ENCODE data around the gene CYP46A1. TPM values are rescaled to one million over a fixed set of nuclear protein-coding genes. Genes with fewer than 3 reads are reported as not detected.

Gene CYP46A1
- total and polyA plus RNA-seq, 2 donors (not counting 1 experiment from before 2014, with no cell fraction given) = 0.27 to 0.28 TPM

- no peak overlapping the region for H3K4me2 ChIP-seq (replicated peaks; ENCODE audit: low read depth, low read length, poor library complexity, severe bottlenecking)
- no peaks in the 10 kb centered on the region for H3K79me2 ChIP-seq (ENCODE audit: control insufficient read depth, insufficient read depth, low read length)
- H3K27ac ChIP-seq (ENCODE audit: low read length in 2 of 2) = no peak overlapping the region
- DNase-seq = no peak
- H3K9ac ChIP-seq (ENCODE audit: low read length) = no peak overlapping the region
- H3K9me3 Mint-ChIP-seq (ENCODE audit: insufficient read depth) = no peaks in the 10 kb centered on the region
- no peak overlapping the region for H2AFZ ChIP-seq (ENCODE audit: insufficient read depth, low read depth, low read length, poor library complexity, severe bottlenecking)
- H3K36me3 ChIP-seq (replicated peaks in 1 of 2; ENCODE audit: control extremely low read depth in 1 of 2, control insufficient read depth in 1 of 2, extremely low read depth in 1 of 2, insufficient read depth in 2 of 2, low read length in 1 of 2) = no peaks in the 10 kb centered on the region
- no peaks in the 10 kb centered on the region for H4K20me1 ChIP-seq (ENCODE audit: control insufficient read depth, insufficient read depth, low read length, poor library complexity, severe bottlenecking)
- peaks cover 0 to 42% (median 3%) of the 10 kb centered on the region in 4 experiments for H3K27me3 ChIP-seq (replicated peaks in 1 of 4; ENCODE audit: control extremely low read depth in 1 of 4, control insufficient read depth in 3 of 4, insufficient read depth in 4 of 4, low read length in 3 of 4)
- 80% methylated on average over 20 of the region's 24 CpGs for WGBS (ENCODE audit: insufficient coverage)
- CTCF ChIA-PET = no interaction called here
- intact Hi-C loops (cut with micrococcal nuclease) = no loop called here
- H3K4me3 ChIP-seq (ENCODE audit: control extremely low read depth in 1 of 5, extremely low read depth in 1 of 5, insufficient read depth in 1 of 5, low read depth in 2 of 5, low read length in 4 of 5) = no peak overlapping the region
- POLR2A ChIA-PET = no interaction called here
- TF ChIP-seq CTCF (IDR thresholded peaks at IDR 0.05) (no peak), EZH2 (IDR thresholded peaks at IDR 0.05; ENCODE audit: borderline replicate concordance, insufficient read depth, low read depth, low read length, poor library complexity, severe bottlenecking) (no peak)
- H3K4me1 ChIP-seq (ENCODE audit: control insufficient read depth in 2 of 2, insufficient read depth in 2 of 2, low read length in 2 of 2) = peaks cover 0 to 6% of the 10 kb centered on the region in 2 donors
- peaks cover 31% of the 10 kb centered on the region for H3K27me3 Mint-ChIP-seq
- H3K27ac Mint-ChIP-seq = no peak overlapping the region
- no peak overlapping the region for H3K4me3 Mint-ChIP-seq
- peaks cover 8% of the 10 kb centered on the region for H3K4me1 Mint-ChIP-seq
- ATAC-seq (ENCODE audit: low read depth) = no peak
- peaks cover 0 to 3% (median 0%) of the 10 kb centered on the region in 3 donors for H3K9me3 ChIP-seq (ENCODE audit: control extremely low read depth in 1 of 3, control insufficient read depth in 2 of 3, insufficient read depth in 1 of 3, low read length in 2 of 3)
Measured at GRCh38 chr14:99754141-99755067, 70.3 kb downstream of the CYP46A1 start.

- intact Hi-C loops (cut with micrococcal nuclease) = no loop called here
- CTCF ChIA-PET = no interaction called here
- TF ChIP-seq EZH2 (IDR thresholded peaks at IDR 0.05; ENCODE audit: borderline replicate concordance, insufficient read depth, low read depth, low read length, poor library complexity, severe bottlenecking) = no peak
- TF ChIP-seq CTCF (IDR thresholded peaks at IDR 0.05) = no peak
- Histone ChIP-seq H3K4me1 (ENCODE audit: control insufficient read depth in 2 of 2, insufficient read depth in 2 of 2, low read length in 2 of 2) (peaks cover 0 to 6% of the 10 kb centered on the region in 2 donors), H3K27ac (ENCODE audit: low read length in 2 of 2) (no peak overlapping the region), H2AFZ (ENCODE audit: insufficient read depth, low read depth, low read length, poor library complexity, severe bottlenecking) (no peak overlapping the region), H3K36me3 (replicated peaks in 1 of 2; ENCODE audit: control extremely low read depth in 1 of 2, control insufficient read depth in 1 of 2, extremely low read depth in 1 of 2, insufficient read depth in 2 of 2, low read length in 1 of 2) (no peaks in the 10 kb centered on the region), H3K4me2 (replicated peaks; ENCODE audit: low read depth, low read length, poor library complexity, severe bottlenecking) (no peak overlapping the region), H3K9ac (ENCODE audit: low read length) (no peak overlapping the region), H4K20me1 (ENCODE audit: control insufficient read depth, insufficient read depth, low read length, poor library complexity, severe bottlenecking) (no peaks in the 10 kb centered on the region), H3K27me3 (replicated peaks in 1 of 4; ENCODE audit: control extremely low read depth in 1 of 4, control insufficient read depth in 3 of 4, insufficient read depth in 4 of 4, low read length in 3 of 4) (peaks cover 0 to 42% (median 3%) of the 10 kb centered on the region in 4 experiments), H3K79me2 (ENCODE audit: control insufficient read depth, insufficient read depth, low read length) (no peaks in the 10 kb centered on the region), H3K9me3 (ENCODE audit: control extremely low read depth in 1 of 3, control insufficient read depth in 2 of 3, insufficient read depth in 1 of 3, low read length in 2 of 3) (peaks cover 0 to 3% (median 0%) of the 10 kb centered on the region in 3 donors), H3K4me3 (ENCODE audit: control extremely low read depth in 1 of 5, extremely low read depth in 1 of 5, insufficient read depth in 1 of 5, low read depth in 2 of 5, low read length in 4 of 5) (no peak overlapping the region)
- DNase-seq (no peak), ATAC-seq (ENCODE audit: low read depth) (no peak)
- 88% methylated on average over 8 of the region's 8 CpGs for WGBS (ENCODE audit: insufficient coverage)
- peaks cover 8% of the 10 kb centered on the region for H3K4me1 Mint-ChIP-seq
- H3K27me3 Mint-ChIP-seq = peaks cover 31% of the 10 kb centered on the region
- H3K4me3 Mint-ChIP-seq = no peak overlapping the region
- POLR2A ChIA-PET = no interaction called here
- no peak overlapping the region for H3K27ac Mint-ChIP-seq
- H3K9me3 Mint-ChIP-seq (ENCODE audit: insufficient read depth) = no peaks in the 10 kb centered on the region
Measured at GRCh38 chr14:99755068-99755405, 70.9 kb downstream of the CYP46A1 start.

All from B cell (primary cell).